HG03280 (cell line): ENCODE measurements around the gene TTN.
"Not testable (repeated sequence)": the region's sequence is repeated elsewhere in the genome, so short reads cannot be mapped to it uniquely, and the experiment has no call there.

ENCODE experiments used
- ATAC-seq: cut with Tn5 transposase; IDR thresholded peaks from one replicate; pipeline ENCODE4 v1.9.1; 2021; ENCODE audit warnings: mild to moderate bottlenecking, moderate library complexity; ENCODE audit not compliant: unreplicated experiment

The TTN gene

DNA sequence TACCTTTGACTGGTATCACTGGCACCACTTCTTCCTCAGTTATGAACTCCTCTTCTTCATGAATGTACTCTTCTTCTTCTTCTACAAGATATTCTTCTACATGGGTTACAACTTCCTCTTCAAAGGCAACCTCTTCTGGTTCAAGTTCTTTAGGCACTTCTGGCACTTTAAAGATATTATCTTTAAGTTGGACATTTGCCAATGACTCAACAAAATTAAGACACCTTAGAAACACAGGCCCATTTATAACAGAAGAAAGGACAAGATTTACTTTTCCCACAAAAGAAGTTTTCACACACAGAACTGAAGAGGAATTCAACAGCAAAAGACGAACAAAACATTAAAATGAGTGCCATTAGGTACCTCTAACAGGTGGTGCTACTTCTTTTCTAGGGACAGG lies 127.3 kb downstream of the TTN start:
- ATAC-seq, result no peak

DNA sequence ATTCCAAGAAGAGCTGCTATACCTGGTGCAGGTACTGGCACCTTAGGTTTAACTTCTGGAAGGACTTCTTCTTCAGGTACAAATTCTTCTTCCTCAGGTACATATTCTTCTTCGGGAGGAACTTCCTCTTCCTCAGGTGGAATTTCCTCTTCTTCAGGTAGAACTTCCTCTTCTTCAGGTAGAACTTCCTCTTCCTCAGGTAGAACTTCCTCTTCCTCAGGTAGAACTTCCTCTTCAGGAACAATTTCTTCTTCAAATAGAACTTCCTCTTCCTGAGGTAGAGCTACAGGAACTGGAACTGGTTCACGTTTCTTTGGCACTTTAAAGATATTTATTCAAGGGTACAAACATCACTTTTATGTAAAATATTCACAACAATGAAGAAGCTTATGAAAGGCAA lies 129.6 kb downstream of the TTN start:
- ATAC-seq, result no peak

DNA sequence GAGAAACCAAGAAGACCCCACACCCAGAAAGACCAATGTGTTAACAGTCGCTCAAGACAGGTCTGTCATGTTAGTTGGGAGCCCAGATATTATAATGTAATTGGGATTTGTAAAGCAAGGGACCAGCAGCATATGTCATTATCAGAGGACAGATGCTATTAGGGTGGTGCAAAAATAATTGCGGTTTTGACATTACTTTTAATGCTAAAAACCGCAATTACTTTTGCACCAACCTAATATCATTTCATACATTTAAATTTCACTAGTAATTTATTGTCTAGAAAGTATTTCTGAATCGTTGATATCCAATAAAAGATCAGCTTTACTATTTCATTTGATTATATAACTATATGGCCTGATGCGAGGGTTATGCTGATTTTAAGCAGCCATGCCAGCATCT lies 131.2 kb downstream of the TTN start:
- no peak for ATAC-seq

DNA sequence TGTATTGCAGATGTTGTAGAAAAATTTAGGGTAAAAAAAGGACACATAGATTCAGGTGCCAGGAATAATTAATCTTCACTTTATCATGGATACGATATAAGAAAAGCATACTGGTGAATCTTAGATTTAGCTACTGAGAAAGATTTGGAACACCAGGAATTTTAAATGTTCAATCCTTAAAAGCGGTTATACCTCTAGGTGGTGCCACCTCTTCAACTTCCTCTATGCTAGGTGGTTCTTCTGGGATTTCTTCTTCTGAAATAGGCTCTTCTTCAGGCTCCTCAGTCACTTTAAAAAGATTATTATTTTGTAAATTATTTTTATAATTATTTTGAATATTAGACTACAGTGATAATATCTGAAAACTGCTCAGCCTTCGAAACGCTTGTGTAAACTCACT lies 133.1 kb downstream of the TTN start:
- no peak for ATAC-seq

DNA sequence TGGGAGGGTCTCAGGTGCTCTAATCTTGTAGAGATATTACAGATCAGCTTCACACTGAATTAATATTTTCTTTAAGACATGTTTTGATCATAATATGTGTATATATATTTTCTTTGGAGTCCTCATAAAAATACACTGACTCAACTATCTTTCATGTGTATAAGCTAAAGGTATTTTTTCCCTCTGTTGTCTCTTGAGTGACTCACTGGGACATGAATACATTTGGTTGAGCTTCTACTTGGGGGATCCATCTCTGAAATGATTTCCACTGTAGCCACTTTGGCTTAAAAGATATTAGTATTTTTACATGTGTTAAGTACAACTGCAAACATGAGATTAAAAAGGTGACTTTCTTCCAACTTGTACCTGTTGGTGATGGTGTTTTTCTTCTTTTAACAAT lies 140.8 kb downstream of the TTN start:
- ATAC-seq, result no peak

DNA sequence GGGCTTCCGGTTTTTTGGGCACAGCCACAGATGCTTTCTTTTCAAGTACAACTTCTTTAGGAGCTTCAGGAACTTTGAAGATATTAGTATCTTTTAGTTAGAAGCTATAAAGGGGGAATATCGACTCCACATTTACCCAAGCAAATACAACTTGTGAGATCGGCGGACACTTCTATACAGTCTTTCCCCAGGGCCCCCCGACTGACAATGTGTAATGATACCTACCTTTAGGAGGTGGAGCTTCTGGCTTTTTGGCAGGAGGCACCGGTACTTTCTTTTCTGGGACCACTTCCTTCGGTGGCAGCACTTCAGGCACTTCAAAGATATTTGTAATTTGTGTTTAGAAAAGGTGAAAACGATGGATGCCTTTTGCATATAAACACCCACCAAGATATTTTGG lies 148.7 kb downstream of the TTN start:
- ATAC-seq, result not testable (repeated sequence)

DNA sequence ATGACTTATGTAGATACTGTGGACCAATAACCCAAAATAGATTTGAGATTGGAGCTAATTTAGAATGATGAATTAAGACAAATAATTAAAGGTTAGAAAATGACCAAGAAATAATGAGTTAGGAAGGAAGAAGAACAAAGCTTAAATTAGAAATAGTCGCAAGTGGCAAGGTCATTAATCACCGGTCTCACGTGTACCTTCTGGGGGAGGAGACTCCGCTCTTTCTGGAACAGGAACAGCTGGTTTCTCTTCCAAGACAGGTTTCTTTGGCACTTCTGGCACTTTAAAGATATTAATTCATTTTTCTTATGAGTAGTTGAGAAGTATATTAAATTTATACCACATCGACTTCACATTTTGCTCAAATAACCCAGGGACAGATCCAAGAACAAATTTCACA lies 156.7 kb downstream of the TTN start:
- ATAC-seq, result no peak

DNA sequence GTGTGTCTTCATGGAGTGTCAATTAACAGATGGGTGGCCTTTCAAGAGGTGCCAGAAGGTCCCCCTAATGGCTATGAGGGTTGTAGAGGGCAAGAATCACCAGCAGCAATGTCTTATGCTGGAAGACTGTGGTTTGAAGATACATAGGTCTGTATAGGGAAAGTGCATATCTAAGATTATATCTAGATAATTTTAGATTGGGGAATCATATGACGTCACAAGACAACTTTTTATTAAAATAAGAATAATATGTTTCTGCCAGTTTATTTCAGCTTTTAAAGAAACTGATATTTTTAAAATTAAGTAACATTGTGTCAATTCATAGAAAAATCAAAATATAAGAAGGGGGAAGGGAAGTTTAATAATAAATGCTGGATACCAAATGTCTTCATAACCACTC lies 162.3 kb downstream of the TTN start:
- ATAC-seq, result no peak

DNA sequence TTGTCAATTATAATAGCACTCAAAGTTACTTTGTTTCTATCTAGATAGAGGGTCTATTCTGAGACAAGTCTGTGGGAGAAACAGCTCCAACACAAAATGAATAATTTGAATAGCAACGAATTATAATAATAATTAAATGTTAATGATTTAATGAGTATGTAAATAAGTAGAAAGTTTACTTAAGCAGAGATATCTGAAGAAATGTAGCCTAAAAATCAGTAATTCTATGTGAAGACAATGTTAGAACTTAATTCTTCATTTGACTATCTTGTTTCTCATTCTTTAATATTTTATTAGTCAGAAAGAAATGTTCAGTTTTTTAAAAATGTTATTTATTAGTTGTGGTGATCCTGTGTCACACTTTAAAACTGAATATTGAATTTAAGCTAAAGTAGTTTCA lies 165.7 kb downstream of the TTN start:
- ATAC-seq, result no peak

DNA sequence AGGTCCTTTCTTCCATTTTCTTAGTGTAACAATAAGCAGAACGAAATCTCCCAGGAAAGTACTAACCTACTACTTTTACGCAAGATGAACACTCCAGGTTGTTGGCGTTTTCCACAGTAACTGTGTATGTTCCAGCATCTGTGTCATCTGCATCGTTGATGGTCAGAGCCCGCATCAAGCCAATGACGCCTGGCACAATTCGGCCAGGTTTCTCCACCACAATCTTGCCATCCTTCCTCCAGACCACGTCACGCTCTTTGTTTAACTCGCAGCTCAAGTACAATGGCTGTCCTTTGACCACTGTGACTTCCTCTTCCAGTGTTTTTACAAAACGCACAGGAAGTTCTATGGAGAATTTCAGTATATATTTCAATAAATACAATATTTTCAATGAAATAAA lies 171.3 kb downstream of the TTN start:
- ATAC-seq, result no peak

DNA sequence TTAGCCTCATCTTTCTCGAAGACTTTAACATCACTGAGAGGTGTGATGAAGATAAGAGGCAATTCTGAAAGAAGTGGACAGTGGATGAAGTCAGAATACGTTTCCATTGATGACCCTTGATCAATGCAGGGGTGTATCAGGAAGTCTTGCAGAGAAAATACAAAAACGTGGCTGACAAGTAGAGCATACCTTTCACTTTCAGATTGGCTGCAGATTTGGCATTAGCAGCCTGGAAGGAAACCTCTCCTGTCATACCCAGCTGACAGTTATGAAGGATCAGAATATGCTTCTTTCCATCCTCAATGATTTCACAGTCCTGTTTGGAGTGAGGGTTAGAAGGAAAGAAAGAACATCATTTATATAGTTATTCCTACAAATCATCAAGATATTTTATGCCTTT lies 174.5 kb downstream of the TTN start:
- ATAC-seq, result no peak

DNA sequence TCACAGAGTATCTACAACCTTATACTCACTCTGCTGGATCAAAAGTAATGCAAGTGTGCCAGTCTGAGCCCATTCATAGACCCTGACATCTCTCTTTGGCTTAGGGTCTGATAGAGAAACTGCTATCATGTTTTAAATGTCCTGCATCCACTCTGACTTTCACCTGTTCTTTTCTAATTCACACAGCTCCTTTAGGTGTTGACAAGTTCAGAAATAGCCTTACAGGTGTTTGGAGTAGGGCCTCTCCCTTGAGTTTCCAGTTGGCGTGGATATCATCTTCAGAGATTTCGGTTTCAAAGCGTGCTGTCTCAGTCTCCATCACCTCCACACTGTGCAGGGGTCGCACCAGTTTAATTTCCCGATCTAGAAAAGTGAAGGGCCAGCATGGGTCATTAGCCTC lies 176.6 kb downstream of the TTN start:
- no peak for ATAC-seq

DNA sequence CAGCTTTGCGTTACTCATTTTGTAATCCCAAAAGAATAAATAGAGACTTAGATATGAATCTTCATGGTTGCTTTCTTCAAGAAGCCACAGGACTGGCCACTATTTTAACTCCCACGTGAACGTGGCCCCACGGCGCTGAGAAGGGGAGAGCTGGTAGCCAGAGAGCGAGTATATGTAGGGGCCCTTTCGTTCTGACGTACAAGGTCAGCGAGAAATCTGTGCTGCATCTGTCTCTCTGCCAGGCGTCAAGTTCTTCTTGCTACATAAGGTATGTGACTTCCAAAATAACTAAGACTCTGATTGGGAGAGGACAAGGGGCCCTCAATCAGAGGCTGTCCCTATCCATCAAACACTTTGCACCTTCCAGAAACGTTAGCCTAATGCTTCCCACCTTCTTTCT lies 177.8 kb downstream of the TTN start:
- no peak for ATAC-seq

DNA sequence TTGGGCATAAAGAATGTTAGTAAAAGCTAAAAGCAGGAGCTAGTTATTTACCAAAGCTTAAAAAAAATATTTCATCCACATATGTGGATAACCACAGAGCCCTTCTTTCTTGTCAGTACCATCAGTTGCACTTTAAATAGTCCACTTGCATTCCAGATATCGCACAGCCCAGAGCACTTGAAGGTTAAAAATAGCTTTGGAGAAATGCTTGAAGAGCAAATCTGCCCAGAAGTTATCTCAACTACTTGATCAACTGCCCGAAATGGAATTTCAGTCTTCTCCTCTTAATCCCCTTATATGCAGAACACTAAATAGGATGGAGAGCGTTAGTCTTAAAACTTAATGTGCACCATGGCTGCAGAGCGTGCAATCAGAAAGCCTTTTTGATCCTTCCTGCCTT lies 178.6 kb downstream of the TTN start:
- ATAC-seq, result no peak

DNA sequence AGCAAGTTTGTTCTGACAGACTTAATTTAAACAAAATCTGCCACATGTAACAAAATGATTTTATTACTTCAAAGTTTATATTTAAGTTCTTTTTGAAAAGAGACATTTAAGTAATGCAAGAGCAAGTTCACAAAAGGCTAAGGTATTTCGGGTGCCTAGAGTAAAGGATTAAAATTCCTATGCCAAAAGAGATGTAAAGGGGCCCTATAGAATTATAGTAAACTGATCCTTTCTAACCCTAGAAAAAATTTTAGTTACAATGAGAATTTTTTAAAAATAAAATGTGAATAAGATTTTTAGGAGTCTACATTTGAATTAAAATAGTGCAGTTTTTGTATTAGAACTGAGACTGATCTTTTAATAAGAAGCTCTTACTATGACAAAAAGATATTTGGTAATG lies 179.8 kb downstream of the TTN start:
- no peak for ATAC-seq

DNA sequence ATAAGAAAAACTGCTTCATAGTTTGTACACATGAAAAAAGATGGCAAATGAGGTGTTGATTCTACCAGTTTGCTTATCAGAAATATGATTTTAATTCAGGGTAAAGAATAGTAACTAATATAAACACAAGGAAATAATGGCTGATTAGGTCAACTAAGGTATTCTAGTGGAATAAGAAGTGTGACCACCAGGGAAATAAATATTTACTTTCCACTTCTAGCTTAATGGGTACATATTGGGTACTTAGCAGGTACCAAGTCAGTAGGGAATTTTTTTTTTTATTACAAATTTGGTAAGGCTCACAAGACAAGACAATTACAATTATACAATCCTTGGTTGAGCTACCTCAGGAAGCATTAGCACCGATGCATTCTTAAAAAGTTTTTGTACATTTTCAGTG lies 191.3 kb downstream of the TTN start:
- no peak for ATAC-seq

DNA sequence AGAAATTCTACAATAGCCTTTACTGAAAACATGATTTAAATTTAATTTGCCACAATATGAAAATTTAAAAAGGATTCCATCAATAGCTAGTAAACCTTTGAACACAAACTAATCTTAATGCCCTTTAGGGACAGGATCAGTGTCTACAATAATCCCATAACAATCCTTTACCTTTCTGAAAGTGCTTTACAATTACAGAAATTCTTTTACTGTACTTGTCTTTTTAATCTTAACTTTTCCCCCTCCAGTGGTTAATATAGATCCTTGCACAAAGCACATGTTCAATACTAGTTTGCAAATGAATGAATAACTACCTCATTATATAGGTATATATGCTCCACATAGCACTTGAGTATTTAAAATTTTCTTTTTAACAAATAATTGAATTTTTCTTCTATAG lies 204.3 kb downstream of the TTN start:
- ATAC-seq, result no peak

DNA sequence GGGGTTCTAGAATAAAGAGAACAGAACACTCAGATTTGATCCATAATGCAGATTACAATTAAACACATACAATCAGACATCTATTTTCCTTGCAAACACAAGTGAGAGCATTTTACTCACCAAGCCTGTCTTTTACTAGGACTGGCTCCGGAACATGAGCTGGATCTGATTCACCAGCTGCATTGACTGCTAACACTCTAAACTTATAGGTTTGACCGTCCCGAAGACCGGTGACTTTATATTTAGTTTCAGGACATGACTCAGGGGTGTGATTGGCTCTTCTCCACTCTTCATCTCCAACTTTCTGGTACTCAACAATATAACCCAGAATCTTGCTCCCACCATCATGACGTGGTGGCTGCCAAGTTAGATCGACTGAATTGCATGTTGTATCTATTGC lies 214.6 kb downstream of the TTN start:
- ATAC-seq, result no peak

DNA sequence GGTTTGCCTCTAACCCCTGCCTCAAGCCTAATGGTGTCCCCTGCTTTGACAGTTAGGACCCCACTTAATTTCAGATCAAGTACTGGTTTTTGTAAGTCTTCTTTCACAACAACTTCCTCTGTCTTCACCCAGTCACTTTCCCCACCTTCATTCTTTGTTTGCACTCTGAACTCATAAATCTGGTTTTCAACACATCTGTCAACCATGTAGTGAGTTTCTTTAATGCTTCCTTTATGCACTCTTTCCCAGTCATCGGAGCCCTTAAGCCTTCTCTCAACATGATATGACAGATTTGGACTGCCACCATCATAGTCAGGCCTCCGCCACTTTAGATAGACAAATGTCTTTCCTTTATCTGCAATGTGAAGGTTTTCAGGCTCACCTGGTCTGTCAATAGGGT lies 217.9 kb downstream of the TTN start:
- ATAC-seq, result no peak

DNA sequence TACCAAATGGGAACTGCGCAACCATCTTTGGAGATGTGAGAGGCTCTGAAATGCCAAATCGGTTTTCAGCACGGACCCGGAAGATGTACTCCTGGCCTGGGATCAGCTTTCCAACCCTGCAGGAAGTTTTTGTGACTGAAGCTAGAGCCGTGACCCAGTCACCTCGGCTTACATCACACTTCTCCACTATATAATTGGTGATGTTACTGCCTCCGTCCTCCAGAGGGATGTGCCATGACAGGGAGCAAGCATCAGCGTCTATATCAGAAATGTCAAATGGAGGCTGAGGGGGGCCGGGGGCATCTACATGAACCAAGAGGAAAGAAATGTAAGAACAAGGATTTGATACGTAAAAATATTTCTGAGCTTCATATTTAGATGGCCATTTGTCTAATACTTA lies 222.6 kb downstream of the TTN start:
- no peak for ATAC-seq

DNA sequence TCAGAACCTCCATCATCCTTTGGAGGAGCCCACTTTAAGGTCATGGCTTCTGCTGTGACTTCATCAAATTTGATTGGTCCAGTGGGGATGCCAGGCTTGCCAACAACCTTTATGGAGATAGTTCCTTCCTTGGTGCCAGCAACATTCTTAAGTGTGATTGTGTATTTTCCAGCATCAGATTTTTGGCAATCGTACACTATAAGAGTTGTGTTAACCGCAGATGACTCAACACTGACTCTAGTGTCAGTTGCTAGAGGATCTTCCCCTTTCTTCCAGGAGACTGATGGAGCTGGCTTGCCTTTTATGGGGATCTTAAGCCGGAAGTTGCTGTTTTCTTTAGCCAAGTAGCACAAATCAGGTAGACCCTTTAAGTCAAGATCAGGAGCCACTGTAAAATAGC lies 228.2 kb downstream of the TTN start:
- ATAC-seq, result no peak

DNA sequence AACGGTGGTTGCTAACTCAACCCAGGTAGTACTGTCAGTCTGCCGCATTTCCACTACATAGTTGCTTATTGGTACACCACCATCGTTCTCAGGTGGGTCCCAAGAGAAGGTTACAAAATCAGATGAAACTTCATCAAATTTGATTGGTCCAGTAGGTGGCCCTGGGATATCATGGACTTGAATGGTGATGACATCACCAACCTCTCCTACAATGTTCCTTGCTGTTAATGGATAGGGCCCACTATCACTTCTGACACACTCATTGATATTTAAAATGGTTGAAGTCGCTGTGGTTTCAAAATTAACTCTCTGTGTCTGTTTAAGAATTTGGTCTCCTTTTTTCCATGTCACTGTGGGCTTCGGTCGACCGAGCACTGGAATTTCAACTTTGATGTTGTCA lies 232.4 kb downstream of the TTN start:
- ATAC-seq, result no peak

DNA sequence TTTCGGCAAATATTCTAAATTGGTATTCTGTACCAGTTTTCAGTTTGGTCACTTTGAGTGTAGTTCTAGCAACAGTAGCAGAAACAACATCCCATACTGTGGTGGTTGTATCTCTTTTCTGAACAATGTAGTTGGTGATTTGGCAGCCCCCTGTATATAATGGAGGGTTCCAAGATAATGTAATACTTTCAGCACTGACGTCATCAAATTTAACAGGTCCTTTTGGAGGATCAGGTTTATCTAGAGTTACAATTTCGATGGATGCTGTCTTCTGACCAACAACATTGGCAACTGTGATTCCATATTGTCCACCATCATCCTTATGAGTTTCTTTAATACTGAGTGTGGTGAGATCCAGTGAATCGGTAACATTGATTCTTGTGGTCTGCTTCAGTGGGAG lies 239.0 kb downstream of the TTN start:
- no peak for ATAC-seq

DNA sequence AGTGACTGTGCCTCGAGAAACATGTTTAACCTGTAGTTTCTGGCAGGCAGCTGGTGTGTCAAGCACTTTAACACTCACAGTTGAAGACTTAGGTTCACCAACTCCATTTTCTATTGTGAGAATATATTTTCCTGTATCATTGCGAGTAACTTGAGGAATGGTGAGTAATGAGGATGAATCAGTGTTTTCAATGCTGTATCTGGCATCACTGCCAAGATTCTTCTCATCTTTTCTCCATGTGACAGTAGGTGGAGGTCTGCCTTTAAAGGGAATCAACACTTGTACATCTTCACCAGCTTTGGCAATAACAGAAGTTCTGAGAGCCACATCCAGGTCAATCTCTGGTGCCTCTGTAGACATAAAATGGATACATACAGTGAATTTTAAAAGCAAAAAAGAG lies 254.2 kb downstream of the TTN start:
- ATAC-seq, result no peak
